ENCODE measurements around the gene UNC13C.

- TF ChIP-seq CTCF (conservative IDR thresholded peaks at IDR 0.05) (no peak), ZFX (IDR thresholded peaks at IDR 0.05) (no peak)
Observed at GRCh38 chr15:54322341-54322740, 344.1 kb downstream of the UNC13C start.
